Measurements from ENCODE around the gene WWOX. TPM values are rescaled to one million over a fixed set of nuclear protein-coding genes. Genes with fewer than 3 reads are reported as not detected.

Gene WWOX
- total RNA-seq, 1 experiment from 2014 or later = 15.6 TPM

DNA sequence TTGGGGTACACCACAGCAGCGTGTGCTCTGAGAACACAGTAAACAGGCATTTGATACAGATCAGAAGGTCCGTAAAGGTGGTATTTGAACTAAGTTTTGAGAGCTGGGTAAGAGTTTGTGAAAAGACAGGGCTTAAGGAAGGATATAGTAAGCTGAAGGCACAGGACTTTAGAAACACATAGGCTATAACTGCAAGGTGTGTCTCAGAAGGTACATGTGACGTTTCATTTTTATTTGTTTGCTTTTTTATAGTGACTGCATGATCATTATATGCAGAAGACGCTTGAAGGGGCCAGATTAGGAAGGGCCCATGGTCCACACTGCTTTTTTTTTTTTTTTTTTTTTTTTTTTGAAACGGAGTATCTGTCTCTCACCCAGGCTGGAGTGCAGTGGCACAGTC, 644.6 kb downstream of the WWOX start:
- H3K23me2 ChIP-seq (ENCODE audit: insufficient read length, low read depth, low read length, poor library complexity, severe bottlenecking) = no peaks in the 10 kb centered on the region
- no peak overlapping the region for H3K9ac ChIP-seq (ENCODE audit: extremely low read depth, insufficient read length, low read length)
- no peak overlapping the region for H3K4me2 ChIP-seq (ENCODE audit: insufficient read depth, insufficient read length, low read length)
- no peaks in the 10 kb centered on the region for H3K79me1 ChIP-seq (ENCODE audit: insufficient read depth, low read depth, low read length, poor library complexity, severe bottlenecking)
- H3K14ac ChIP-seq (ENCODE audit: insufficient read depth, low read length) = no peak overlapping the region
- no peak overlapping the region for H3K56ac ChIP-seq (ENCODE audit: insufficient read length, low read depth, low read length)
- Mint-ChIP-seq H3K27me3 (ENCODE audit: low read depth) (no peaks in the 10 kb centered on the region), H3K27ac (no peak overlapping the region), H3K4me1 (peaks cover 10 to 16% of the 10 kb centered on the region in 2 experiments), H3K9me3 (no peaks in the 10 kb centered on the region), H3K36me3 (ENCODE audit: insufficient read depth in 1 of 3, low read depth in 3 of 3) (no peaks in the 10 kb centered on the region), H3K4me3 (no peak overlapping the region)
- H2BK15ac ChIP-seq (ENCODE audit: low read depth, low read length) = no peak overlapping the region
- no peak overlapping the region for H4K91ac ChIP-seq (ENCODE audit: insufficient read length, low read depth, low read length)
- TF ChIP-seq, protein P1, sequence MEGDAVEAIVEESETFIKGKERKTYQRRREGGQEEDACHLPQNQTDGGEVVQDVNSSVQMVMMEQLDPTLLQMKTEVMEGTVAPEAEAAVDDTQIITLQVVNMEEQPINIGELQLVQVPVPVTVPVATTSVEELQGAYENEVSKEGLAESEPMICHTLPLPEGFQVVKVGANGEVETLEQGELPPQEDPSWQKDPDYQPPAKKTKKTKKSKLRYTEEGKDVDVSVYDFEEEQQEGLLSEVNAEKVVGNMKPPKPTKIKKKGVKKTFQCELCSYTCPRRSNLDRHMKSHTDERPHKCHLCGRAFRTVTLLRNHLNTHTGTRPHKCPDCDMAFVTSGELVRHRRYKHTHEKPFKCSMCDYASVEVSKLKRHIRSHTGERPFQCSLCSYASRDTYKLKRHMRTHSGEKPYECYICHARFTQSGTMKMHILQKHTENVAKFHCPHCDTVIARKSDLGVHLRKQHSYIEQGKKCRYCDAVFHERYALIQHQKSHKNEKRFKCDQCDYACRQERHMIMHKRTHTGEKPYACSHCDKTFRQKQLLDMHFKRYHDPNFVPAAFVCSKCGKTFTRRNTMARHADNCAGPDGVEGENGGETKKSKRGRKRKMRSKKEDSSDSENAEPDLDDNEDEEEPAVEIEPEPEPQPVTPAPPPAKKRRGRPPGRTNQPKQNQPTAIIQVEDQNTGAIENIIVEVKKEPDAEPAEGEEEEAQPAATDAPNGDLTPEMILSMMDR (conservative IDR thresholded peaks at IDR 0.05) = no peak
- no peaks in the 10 kb centered on the region for H4K20me1 ChIP-seq (ENCODE audit: control insufficient read depth, insufficient read depth, insufficient read length)
- H4K5ac ChIP-seq (ENCODE audit: insufficient read length, low read depth, low read length) = no peak overlapping the region
- no peak overlapping the region for H3K4ac ChIP-seq (ENCODE audit: low read depth, low read length)
- no peaks in the 10 kb centered on the region for H3K27me3 ChIP-seq (ENCODE audit: insufficient read depth, low read length)
- H3K9me3 ChIP-seq (ENCODE audit: control insufficient read depth, low read depth, low read length) = no peaks in the 10 kb centered on the region
- H2BK120ac ChIP-seq (ENCODE audit: low read depth, low read length, poor library complexity, severe bottlenecking) = no peak overlapping the region
- no peak overlapping the region for H2AK5ac ChIP-seq (ENCODE audit: insufficient read length, low read length)
- H3T11ph ChIP-seq (ENCODE audit: low read length) = no peak overlapping the region
- H3K23ac ChIP-seq (ENCODE audit: insufficient read length, low read depth, low read length) = no peak overlapping the region
- WGBS (ENCODE audit: extremely low coverage, insufficient read length, low lambda C conversion rate) = no CpG with 5 or more reads among the region's 5 CpGs
- no peak overlapping the region for H2BK5ac ChIP-seq (ENCODE audit: insufficient read length, low read length)
- H2BK12ac ChIP-seq (ENCODE audit: insufficient read length, low read depth, low read length) = no peak overlapping the region
- H3K79me2 ChIP-seq (ENCODE audit: insufficient read depth, low read length) = no peaks in the 10 kb centered on the region
- no peak overlapping the region for H3K18ac ChIP-seq (ENCODE audit: insufficient read length, low read depth, low read length)
- H3K27ac ChIP-seq (ENCODE audit: insufficient read length, low read depth, low read length) = no peak overlapping the region
- no peak overlapping the region for H2AFZ ChIP-seq (ENCODE audit: low read length)
- no peak overlapping the region for H4K8ac ChIP-seq (replicated peaks; ENCODE audit: insufficient read length, low read depth, low read length)
- no peak overlapping the region for H2BK20ac ChIP-seq (ENCODE audit: low read depth, low read length, poor library complexity, severe bottlenecking)
- DNase-seq = no peak
- 0 out of 2 replicates have a peak, but pooled peaks cover 2% of the 10 kb centered on the region for H3K4me1 ChIP-seq (ENCODE audit: insufficient read depth, low read length)
